CD4-positive, alpha-beta T cell treated with Interleukin-4 for 1 hour (primary cell): Measurements from ENCODE around the gene XPO4.
"Not testable (repeated sequence)": the region's sequence is repeated elsewhere in the genome, so short reads cannot be mapped to it uniquely, and the experiment has no call there.

Source experiments
- DNase-seq, 2 donors: peaks; one replicate each; pipeline ENCODE4 v3.0.0-alpha.2; 2020 to 2022

Gene XPO4

DNA sequence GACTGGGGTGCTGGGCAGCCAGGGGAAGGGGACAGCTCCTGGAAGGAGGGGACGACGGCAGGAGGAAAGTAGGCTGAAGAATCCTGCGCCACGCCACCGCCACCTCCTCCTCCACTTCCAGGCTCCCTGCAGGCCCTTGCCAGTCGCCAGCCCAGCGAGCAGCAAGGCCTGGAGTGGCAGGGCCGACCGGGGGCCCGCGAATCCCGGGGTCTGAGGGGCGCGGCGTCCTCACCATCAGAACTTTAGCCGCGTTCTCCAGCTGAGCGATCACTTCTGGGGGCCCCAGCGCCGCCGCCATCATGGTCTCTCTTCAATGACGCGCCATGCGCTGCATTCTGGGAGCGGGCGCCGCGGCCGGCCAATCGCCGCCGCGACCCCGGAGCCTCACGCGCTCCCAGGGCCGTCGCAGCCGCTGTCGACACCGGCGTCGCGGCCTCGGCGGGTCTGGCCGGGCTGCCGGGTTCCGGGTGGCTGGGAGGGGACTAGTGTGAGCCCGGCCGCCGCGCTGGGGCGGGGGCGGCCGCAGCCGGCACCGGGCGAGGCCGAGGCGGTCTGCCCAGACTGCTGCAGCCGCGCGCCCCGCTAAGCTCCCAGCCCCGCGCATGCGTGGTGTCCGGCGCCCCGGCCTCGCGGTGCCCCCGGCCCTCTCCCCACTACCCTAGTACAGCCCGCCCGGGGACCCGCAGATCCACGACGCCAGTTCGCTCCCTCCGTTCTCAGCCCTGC is at the start of gene XPO4:
XPO4 (minus strand) TSS at position 309 of the 726 bp plus-strand sequence; CDS start at position 301, 8 bp downstream.
- peak; percentile 77 to 80 for DNase-seq

DNA sequence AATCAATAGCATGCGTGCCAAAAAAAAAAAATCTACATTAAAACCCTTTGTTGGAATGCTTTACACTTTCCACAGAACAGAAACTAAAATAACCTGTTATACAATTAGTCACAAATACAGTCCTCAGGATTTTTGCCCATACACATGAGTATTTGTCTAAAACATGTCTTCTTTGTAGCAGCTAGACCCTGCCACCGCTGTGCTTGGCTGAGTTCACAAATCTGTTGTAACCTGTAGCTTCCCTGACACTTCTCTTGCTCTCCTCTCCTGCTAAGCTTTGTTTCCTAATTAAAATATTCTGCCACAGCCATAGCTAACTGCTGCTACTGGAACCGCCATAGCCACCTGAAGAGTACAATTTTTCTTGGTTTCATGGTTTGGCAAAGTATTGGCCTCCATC is 45.5 kb upstream of the XPO4 start:
- not testable (repeated sequence) for DNase-seq

DNA sequence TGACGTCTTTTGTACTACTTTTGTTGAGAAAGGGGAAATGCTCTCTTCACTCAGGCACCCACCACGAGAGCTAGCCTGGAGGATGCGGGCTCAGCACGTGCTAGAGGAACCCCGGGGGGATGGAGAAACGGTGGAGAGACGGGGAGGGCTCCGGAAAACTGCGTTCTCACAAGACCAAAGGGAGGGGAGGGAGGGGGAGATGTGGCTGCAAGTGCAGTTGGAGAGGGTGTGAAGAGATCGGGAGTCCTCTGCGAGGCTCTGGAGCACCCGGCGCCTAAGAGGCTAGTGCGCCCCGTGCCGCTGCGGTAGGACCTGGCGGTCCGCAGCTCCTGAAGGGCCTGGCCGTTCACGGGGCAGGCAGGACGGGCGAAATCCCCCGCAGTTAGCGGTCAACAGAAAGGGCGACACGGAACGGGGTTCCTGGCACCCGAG is 43.4 kb upstream of the XPO4 start:
- peak; percentile 7 to 20 for DNase-seq

DNA sequence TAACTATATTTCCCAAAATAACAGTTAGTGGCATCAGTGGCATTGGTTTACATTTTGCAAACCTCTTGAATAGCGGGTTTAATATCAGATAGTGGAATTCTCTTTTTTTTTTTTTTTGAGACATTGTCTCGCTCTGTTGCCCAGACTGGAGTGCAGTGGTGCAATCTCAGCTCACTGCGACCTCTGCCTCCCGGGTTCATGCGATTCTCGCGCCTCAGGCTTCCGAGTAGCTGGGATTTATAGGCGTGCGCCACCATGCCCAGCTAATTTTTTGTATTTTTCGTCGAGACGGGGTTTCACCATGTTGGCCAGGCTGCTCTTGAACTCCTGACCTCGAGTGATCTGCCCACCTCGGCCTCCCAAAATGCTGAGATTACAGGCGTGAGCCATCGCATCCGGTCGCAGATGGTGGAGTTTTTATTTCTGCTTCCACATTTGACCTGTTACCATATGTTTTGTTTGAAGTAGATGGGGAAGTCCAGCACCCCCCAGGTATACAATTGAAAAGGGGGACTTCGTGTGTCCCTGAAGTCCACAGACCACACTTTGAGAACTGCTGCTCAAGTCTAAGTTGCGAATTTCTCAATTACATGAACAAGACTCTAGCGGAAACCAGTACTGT is 40.5 kb upstream of the XPO4 start:
- DNase-seq: peak in 1 of 2 donors; percentile 57

DNA sequence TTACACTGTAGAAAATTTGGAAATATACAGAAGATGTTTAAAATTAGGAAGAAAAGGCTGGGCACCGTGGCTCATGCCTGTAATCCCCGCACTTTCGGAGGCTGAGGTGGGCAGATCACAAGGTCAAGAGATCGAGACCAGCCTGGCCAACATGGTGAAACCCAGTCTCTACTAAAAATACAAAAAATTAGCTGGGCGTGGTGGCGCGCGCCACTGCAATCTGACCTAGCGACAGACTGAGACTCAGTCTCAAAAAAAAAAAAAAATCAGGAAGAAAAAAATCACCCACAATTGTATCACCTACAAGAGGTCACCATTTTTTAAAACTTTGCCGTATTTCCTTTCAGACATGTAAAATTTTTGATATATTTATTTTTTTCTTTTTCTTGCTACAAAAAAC is 38.0 kb upstream of the XPO4 start:
- not testable (repeated sequence) for DNase-seq

DNA sequence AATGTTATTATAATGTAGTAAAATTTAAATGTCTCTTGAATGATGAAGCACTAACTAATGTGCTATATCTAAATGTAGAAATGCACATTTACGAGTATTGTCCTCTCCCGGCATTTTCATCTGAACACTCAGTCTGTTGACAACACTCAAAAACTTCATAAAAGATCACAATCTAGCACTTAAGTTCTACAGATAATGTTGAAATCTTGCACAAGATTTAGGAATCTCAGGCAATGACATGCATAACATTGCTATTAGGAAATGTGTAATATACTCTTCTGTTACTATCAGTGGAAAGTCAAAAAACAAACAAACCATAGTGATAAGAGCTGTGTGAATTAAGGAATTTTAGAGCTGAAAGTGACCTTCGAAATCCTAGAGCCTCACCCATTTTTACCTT is 37.5 kb upstream of the XPO4 start:
- no peak for DNase-seq

DNA sequence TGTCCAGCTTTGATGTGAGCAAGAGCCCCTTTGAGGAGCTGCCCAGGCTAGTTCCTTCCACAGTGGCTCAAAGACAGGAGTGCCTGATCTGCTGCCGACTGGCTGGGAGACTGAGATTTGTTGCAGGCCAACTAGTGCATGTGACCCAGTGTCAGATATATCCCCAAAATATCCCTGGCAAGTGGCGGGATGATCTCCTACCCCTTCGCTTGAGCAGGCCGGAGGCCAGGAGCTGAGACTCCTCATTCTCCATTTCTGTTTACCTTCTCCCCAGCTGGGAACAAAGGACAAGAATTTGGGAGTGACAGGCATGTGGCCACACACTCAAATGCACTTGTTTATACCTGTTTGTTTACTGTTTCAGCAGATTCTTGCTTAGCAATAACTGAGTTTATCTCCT is 37.1 kb upstream of the XPO4 start:
- DNase-seq: no peak

DNA sequence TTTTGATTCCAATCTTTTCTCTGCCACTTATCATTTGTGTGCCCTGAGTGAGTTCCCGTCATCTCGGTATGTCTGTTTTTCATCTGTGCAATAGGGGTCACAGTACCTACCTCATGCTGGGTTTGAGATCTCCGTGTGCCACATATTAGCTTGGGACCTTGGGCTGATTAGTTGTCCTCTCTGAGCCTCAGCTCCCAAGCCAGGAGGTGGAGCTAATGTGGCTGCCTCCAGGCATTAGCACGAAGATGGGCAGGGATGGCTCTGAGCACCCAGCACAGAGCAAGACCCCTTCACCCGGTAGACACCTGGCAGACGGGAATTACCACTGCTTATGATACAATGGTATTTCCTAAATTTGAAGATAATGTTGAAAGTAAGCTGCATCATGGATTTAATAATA is 35.8 kb upstream of the XPO4 start:
- no peak for DNase-seq

DNA sequence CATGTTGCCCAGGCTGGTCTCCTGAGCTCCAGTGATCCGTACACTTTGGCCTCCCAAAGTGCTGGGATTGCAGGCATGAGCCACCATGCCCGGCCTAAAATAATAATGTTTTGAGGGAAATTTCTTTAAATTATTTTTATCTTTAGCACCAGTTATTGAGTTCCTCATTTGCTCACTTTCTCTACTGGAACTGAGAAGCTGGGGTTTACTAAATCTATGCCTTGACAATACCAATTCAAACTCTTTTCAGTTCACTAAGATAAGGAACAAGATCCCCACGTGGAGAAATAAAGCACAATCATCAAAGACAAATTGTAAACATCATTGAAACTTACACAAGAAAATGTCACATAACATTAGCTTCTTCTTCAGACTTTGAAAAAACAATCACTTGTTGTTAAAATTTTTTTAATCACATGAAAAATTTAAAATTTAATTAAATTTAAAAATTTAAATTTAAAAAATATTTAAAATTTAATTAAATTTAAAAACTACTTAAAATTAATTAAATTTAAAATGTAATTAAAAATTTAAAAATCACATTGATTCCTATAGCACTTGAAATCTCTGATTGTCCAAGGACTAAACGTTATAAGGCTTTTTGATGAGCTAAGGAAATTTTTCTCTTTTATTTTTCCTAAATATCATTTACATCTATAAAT is 25.2 kb upstream of the XPO4 start:
- DNase-seq: no peak

DNA sequence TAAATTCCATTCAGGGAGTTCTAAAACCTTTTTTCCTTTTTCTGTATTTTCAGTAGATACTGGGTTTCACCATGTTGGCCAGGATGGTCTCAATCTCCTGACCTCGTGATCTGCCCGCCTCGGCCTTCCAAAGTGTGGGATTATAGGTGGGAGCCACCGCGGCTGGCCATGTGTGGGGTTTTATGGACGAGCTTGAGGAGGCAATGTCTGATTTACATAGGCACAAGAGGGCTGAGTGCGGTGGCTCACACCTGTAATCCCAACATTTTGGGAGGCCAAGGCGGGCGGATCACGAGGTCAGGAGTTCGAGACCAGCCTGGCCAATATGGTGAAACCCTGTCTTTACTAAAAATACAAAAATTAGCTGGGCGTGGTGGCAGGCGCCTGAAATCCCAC is 22.8 kb upstream of the XPO4 start:
- not testable (repeated sequence) for DNase-seq

DNA sequence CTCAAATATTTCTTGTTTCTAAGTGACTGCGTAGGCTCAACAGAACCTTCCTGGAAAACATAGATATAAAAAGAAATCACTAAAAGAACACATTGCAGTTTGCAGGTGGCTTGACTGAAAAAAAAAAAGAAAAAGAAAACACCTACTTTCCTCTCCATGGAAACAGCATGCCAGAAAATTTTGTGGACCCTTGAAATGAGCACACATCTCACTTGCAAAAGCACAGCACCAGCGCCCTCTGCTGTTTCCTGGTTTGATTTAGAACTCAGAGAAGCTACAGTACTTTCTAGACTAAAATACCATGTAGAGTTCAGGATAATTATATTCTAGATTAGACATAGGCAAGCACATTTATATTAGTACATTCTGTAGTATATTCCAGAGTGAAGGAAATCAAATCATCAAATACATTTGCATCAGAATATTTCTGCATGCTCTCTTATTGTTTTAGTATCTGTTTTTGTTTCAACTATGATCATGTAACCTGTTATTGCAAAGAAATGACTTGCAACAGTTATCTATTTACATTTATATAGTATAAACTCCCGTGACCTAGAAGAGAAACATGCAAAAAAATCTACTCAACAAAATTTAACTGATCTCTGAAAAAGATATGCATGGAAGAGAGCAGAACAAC is 22.3 kb upstream of the XPO4 start:
- peak; percentile 69 to 70 for DNase-seq

DNA sequence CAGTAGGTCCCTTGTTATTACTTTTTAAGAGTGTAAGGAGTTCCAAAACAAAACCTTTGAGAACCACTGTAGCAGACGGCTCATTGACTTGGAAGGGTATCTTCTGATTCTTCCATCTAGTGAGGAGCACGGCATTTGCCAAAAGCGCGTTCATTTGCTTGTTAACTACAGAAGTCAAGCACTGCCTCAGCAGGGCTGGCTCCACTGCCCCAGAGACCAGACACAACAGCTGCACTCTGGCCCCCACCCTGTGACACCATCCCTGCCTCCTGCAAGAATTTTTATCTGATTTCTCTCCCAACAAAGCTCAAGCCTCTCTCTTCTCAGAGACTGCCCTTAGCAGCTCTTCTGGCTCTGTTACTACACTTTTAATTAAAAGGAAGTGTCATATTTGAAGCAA is 20.7 kb upstream of the XPO4 start:
- DNase-seq: no peak

DNA sequence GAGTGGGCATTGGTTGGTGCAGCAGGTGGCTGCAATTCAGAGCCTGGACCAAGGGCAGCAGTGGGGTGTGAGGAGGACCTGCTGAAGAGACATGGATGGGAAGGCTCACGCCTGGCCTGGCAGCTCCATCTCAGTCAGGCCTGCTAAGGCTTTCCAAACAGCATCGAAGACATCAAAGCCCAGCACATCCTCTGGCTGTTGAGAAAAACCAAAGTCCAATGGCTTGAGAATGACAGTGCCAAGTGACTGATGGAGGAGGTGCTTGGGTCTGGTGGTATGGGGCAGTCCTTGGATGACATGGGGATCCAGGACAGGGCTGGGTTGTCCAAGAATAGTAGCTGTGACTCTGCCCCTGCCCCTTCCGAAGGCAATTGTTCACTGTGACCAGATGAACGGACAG is 19.0 kb upstream of the XPO4 start:
- DNase-seq: no peak

DNA sequence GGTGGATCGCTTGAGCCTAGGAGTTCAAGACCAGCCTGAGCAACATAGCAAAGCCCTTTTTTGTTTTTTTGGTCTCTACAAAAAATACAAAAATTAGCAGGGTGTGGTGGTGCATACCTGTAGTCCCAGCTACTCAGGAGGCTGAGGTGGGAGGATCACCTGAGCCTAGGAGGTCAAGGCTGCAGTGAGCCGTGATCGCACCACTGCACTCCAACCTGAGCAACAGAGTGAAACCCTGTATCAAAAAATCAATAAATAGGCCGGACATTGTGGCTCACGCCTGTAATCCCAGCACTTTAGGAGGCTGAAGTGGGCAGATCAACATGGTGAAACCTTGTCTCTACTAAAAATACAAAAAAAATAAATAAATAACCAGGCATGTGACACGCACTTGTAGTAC is 13.1 kb upstream of the XPO4 start:
- DNase-seq: not testable (repeated sequence)

DNA sequence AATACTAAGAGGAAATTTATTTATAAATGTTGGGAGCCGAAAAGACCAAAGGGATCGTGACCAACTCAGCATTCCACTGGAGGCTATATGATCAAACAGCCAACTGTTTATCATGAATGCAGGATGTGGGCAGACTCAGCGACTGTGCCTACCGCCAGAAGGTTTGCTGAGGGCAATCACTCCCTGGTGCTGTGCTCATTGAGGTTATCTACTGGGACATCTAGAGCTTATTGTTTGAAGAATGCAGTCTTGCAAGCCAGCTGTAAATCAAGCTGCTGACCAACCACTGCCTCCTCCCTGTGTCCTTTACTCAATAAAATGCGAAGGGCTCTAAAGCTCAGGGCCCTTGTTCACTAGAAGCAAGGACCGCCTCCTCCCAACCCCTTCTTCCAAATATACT is 8.5 kb upstream of the XPO4 start:
- DNase-seq: no peak

DNA sequence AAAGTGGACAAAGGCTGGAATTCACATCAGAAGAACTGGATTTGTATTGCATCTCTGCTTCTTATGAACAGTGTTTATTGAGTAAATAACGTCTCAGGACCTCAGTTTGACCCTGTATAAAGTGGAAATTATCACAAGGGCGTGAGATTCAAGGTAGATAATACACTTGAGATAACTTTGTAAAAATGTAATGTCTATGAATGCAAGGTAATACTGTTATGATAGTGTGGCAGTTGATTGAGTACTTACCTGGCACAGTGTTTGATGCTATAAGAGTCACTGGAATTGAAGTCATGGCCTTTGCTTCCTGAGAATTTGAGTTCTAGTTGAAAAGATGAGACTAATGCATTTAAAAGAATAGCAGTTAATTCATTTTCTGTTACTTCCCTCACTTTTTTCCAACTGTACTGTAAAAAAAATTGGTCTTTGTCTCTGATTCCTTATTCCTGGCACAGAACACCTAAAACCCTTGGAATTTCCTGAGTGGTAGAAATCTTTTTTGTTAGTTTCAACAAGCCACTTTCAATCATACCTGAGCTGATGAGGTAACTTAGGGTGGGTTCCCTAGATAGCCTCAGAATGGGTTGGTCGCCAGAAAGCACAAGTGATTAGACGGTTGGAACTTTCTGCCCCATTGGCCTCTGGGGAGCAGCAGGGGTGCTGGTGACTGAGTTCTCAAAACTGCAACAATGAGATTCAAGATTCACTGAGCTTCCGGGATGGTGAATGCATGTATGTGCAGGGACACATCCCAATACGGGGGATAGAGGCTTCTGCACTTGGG is 6.4 kb upstream of the XPO4 start:
- no peak for DNase-seq

DNA sequence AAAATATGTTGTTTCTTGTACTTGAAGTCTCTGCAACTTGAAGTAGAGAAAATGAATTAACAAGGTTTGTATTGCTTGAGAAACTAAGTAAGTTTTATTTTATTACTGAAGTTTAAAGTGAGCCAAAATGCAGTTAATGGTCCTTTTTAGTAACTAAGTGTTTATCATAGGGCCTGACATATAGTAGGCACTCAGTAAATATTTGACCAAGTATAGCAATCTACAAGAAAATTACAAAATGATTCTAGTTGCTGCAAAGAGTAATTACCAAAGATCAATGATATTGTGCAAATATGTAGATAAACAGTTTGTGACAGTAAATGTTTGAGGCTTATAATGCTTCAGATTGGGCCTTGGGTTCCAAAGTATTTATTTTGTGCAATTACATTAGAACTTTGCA is 2.4 kb upstream of the XPO4 start:
- no peak for DNase-seq

DNA sequence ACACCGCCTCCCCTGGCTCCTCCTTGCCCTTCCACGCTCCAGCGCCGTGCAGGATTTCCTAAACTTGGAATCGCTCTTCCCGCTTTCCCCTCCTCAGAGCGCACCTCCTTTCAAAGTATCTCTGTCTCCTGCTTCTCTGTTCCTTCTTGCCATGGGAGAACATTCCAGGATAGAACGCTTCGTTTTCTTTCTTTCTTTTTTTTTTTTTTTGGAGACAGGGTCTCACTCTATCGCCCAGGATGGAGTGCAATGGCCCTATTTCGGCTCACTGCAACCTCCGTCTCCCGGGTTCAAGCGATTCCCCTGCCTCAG is 574 bp upstream of the XPO4 start:
- no peak for DNase-seq

DNA sequence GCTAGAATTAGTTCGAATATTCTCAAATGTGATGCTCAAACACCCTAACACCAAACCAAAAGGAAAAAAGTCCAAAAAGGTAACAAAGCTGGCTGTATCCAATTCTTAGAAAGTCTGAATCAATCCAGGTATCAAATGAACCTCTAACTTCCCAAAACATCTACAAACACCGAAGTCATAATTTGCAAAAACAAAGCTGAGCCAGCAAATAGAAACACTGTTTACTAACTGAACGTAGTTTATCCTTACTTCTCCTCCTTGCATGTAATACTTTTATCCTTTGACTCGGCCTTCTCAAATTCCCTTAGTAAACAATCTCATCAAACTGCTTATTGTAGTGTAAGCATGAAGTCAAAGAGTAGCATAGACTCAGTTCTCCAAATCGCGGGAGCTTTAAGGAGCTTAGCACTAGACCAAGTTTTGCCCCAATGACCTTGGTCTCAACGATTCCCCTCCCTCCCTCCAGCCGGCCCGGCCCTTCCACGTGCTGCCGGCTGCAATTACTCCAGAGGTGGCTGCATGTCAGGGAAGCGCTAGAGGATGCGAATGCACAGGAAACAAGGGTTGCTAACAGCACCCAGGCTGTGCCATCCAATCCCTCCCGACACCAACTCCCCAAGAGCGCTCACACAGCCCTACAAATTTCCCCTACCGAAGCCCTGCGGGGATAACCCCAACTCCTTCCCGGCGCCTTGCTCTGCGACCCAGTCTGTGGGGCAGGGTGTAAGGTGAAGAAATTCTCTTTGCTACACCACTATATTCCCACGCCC is 693 bp downstream of the XPO4 start:
- DNase-seq: peak; percentile 11 to 34

DNA sequence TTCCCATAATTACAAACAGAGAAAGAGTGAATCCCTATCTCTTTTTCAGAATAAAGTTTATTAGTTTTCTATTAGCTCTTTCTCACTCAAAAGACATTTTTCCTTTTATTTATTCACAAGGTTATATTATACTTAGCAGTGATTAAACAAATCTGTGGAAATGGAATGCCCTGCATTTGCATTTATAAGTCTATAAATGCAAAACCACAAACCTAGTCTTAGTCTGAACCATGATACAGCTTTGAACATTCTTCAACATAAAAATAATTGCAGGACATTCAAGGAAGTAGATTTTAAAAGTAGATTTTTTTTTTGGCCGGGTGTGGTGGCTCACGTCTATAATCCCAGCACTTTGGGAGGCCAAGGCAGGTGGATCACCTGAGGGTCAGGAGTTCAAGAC is 8.3 kb downstream of the XPO4 start:
- no peak for DNase-seq

DNA sequence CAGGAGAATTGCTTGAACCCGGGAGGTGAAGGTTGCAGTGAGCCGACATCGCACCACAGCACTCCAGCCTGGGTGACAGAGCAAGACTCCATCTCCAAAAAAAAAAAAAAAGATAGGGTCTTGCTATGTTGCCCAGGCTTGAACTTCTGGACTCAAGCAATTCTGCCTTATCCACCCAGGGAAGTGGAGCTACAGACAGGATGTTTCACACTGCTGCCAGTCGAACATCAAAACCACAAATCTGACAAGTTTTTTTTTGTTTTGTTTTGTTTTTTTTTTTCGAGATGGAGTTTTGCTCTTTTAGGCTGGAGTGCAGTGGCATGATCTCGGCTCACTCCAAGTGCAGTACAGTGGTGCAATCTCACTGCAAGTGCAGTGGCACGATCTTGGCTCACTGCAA is 10.8 kb downstream of the XPO4 start:
- DNase-seq: peak in 1 of 2 donors; percentile 31

DNA sequence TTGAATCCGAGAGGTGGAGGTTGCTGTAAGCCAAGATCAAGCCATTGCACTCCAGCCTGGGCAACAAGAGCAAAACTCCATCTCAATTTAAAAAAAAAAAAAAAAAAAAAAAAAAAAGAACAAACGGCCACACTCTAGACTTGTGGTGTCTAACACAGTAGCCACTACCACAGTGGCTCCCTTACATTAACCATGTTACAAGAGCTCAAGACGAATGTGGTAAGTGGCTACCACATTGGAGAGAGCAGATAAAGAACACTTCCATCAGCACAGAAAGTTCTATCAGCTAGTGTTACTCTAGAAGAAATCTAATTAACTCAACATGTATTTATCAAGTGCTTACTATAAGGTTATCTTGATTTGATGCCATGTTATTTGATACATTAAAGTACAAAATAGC is 11.5 kb downstream of the XPO4 start:
- DNase-seq: no peak
